Uterus (tissue), 2 donors: ENCODE measurements around the gene RAB43.

Experiments used
- CTCF ChIP-seq, 4 experiments: fragments of 200-600 bp in 2 of 4; fragments of 450-650 bp in 2 of 4; sonication (generic) in 2 of 4; IDR thresholded peaks; one replicate each; pipeline ENCODE4 v1.5.1; 2016 to 2019; ENCODE audit warnings: antibody characterized with exemption in 4 of 4, mild to moderate bottlenecking in 2 of 4, moderate library complexity in 1 of 4
- POLR2A ChIP-seq, 2 donors: fragments of 450-650 bp; IDR thresholded peaks; one replicate each; pipeline ENCODE4 v1.6.1; 2016; ENCODE audit warnings: antibody characterized with exemption in 2 of 2, mild to moderate bottlenecking in 1 of 2, moderate library complexity in 1 of 2

GRCh38 chr3:129050556-129051295, 70.9 kb downstream of the RAB43 start:
- no peak for TF ChIP-seq CTCF (IDR thresholded peaks at IDR 0.05)
- no peak for TF ChIP-seq POLR2A (IDR thresholded peaks at IDR 0.05)
